Lower leg skin (tissue), 3 donors: Measurements from ENCODE around the gene ZBTB20.

ENCODE experiments used
- CTCF ChIP-seq, 3 donors: fragments of 450-650 bp; IDR thresholded peaks; one replicate each; pipeline ENCODE4 v1.5.1; 2016; ENCODE audit warnings: antibody characterized with exemption in 3 of 3, mild to moderate bottlenecking in 3 of 3, moderate library complexity in 2 of 3
- POLR2A ChIP-seq, 2 donors: fragments of 450-650 bp; IDR thresholded peaks; one replicate each; pipeline ENCODE4 v1.6.1; 2016 to 2017; ENCODE audit warnings: antibody characterized with exemption in 2 of 2, mild to moderate bottlenecking in 1 of 2, moderate library complexity in 1 of 2

- no peak for TF ChIP-seq CTCF (IDR thresholded peaks at IDR 0.05)
- no peak for TF ChIP-seq POLR2A (IDR thresholded peaks at IDR 0.05)
Measured at GRCh38 chr3:114716126-114716525, 431.0 kb downstream of the ZBTB20 start.
